ENCODE results near the gene PKMYT1.

DNA sequence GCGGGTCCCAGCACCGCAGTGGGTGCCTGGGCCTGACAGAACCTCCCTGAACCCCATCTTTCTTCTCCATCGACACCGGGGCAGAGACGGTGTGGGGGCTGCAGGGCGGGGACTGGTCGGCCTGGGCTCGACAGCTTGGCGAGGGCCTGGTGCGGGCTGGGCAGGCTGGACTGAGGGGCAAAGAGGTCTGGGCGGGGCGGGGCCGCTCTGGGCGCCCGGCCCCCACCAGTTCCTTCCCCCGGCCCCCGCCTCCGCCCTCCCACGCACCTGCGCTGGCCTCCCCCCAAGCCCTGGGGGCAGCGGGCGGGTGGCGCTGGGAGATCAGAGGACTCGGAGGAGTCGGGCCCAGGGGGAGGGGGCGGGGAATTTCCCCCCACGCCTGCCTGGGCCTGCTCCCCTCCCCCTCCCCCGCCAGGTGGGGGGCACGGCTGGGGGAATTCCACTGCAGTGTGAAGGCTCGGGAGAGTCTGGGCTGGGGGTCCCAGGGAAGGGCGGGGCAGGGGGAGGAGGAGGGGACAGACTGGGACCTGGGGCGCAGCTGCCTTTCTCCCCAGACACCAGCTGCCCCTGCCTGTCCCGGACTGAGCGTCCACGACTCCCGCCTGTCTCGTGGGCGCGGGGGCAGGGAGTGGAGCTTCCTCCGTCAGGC lies 17.0 kb downstream of the PKMYT1 start:
- TF ChIP-seq CTCF (IDR thresholded peaks at IDR 0.05; ENCODE audit: low read depth, low read length) (no peak), EZH2phosphoT487 (IDR thresholded peaks at IDR 0.05; ENCODE audit: low read depth) (no peak)
